Gastroesophageal sphincter (tissue), 3 donors: Measurements from ENCODE around the gene KCNA3.

ENCODE experiments used
- CTCF ChIP-seq, 4 experiments: fragments of 200-600 bp in 2 of 4; fragments of 450-650 bp in 2 of 4; sonication (generic) in 1 of 4; IDR thresholded peaks; one replicate each; pipeline ENCODE4 v1.5.1; 2017 to 2019; ENCODE audit warnings: antibody characterized with exemption in 4 of 4, mild to moderate bottlenecking in 2 of 4, moderate library complexity in 2 of 4
- POLR2A ChIP-seq, 2 donors: fragments of 450-650 bp; IDR thresholded peaks; one replicate each; pipeline ENCODE4 v1.6.1; 2017; ENCODE audit warnings: antibody characterized with exemption in 2 of 2, mild to moderate bottlenecking in 2 of 2, moderate library complexity in 1 of 2
- POLR2AphosphoS5 ChIP-seq: sonication (generic); formaldehyde crosslinking; IDR thresholded peaks from one replicate; pipeline ENCODE4 v1.6.1; 2017; ENCODE audit warnings: antibody characterized with exemption

GRCh38 chr1:110663241-110663640 lies 11.5 kb downstream of the KCNA3 start:
- TF ChIP-seq POLR2A (IDR thresholded peaks at IDR 0.05) = no peak
- TF ChIP-seq CTCF (IDR thresholded peaks at IDR 0.05) = no peak
- TF ChIP-seq POLR2AphosphoS5 = no peak
